Upper lobe of right lung (tissue), 1 donor: Measurements from ENCODE around the gene NGEF. TPM values are rescaled to one million over a fixed set of nuclear protein-coding genes. Genes with fewer than 3 reads are reported as not detected.

ENCODE experiments used
- ATAC-seq: fragments of 200-7000 bp; cut with Tn5 transposase; one replicate; pipeline ENCODE4 v1.9.1; 2020; ENCODE audit warnings: mild to moderate bottlenecking, moderate library complexity
- DNase-seq: peaks from one replicate; pipeline ENCODE4 v3.0.0-alpha.2; 2020
- H3K27ac ChIP-seq: fragments of 200-600 bp; one replicate; pipeline ENCODE4 v1.8.0; 2022
- H3K27me3 ChIP-seq: fragments of 200-600 bp; one replicate; pipeline ENCODE4 v1.8.0; 2022; ENCODE audit warnings: mild to moderate bottlenecking
- H3K36me3 ChIP-seq: fragments of 200-600 bp; one replicate; pipeline ENCODE4 v1.8.0; 2022
- H3K4me1 ChIP-seq: fragments of 200-600 bp; one replicate; pipeline ENCODE4 v1.8.0; 2022
- H3K4me3 ChIP-seq: fragments of 200-600 bp; one replicate; pipeline ENCODE4 v1.8.0; 2022; ENCODE audit warnings: mild to moderate bottlenecking
- H3K9me3 ChIP-seq: fragments of 200-600 bp; one replicate; pipeline ENCODE4 v1.8.0; 2022
- intact Hi-C: fragments of 100-400 bp; cut with DNase I; formaldehyde crosslinking; loops from one replicate; pipeline ENCODE4 v1.11.0; 2022
- total RNA-seq: library from RNA; stranded (reverse); fragmentation: NEBNext Ultra II Directional; extraction: Animal tissue kit (Norgen Biotek cat#: 25700); gene quantifications from one replicate; pipeline ENCODE4 v1.2.1, GENCODE V29; 2021
- TF ChIP-seq, protein P1 (sequence below): fragments of 200-600 bp; IDR thresholded peaks from one replicate; pipeline ENCODE4 v1.8.0; 2022; ENCODE audit warnings: antibody characterized with exemption
- donor health status: DM: no; HTN: yes; CAD: no; lungs with severe emphysema.

Gene NGEF
- total RNA-seq, 1 donor from 2014 or later: not detected

DNA sequence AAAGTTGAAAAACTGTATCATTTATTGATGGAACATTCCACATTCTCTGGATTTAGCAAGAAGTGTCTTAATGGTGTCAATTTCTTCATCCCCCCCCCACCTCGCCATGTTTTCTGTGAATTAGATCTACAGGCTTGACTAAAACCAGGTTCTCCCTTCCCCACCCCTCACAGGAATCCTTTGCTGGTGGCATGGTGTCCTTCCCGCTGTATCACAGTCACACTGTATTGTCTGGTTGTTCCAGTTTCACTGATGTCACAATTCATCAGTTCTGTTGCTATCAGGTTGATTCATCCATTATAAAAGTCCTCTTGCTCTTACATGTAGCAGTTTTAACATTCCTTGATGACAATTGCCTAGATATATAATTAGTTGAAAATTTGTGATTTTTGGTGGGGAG is 149.1 kb downstream of the NGEF start:
- H3K27me3 ChIP-seq: no peaks in the 10 kb centered on the region
- DNase-seq (no peak), ATAC-seq (no peak)
- H3K27ac ChIP-seq: no peak overlapping the region
- no peak overlapping the region for H3K4me3 ChIP-seq
- H3K4me1 ChIP-seq: no peaks in the 10 kb centered on the region
- TF ChIP-seq, protein P1, sequence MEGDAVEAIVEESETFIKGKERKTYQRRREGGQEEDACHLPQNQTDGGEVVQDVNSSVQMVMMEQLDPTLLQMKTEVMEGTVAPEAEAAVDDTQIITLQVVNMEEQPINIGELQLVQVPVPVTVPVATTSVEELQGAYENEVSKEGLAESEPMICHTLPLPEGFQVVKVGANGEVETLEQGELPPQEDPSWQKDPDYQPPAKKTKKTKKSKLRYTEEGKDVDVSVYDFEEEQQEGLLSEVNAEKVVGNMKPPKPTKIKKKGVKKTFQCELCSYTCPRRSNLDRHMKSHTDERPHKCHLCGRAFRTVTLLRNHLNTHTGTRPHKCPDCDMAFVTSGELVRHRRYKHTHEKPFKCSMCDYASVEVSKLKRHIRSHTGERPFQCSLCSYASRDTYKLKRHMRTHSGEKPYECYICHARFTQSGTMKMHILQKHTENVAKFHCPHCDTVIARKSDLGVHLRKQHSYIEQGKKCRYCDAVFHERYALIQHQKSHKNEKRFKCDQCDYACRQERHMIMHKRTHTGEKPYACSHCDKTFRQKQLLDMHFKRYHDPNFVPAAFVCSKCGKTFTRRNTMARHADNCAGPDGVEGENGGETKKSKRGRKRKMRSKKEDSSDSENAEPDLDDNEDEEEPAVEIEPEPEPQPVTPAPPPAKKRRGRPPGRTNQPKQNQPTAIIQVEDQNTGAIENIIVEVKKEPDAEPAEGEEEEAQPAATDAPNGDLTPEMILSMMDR: no peak
- H3K9me3 ChIP-seq: no peaks in the 10 kb centered on the region
- intact Hi-C loops: no loop called here
- peaks cover 14% of the 10 kb centered on the region for H3K36me3 ChIP-seq

DNA sequence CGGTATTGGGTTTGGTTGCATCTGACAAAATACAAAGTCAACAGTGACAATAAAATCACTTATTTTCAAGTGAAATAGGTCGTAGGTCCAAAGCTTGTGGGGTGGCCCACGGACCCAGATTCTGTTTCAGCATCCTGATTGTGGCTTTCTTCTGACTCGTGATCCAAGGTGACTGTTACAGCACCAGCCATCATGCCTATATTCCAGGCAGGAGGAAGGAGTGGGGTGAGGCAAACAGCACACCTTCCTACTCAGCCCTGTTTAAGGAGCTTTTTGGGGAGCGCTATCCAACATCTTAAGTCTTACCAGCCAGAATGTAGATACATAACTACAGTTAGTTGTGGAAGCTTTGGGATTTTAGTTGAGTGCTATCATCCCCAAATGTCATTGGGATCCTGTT is 151.7 kb downstream of the NGEF start:
- intact Hi-C loops: no loop called here
- Histone ChIP-seq H3K4me1 (no peaks in the 10 kb centered on the region), H3K4me3 (no peak overlapping the region), H3K27ac (no peak overlapping the region), H3K36me3 (peaks cover 39% of the 10 kb centered on the region), H3K27me3 (no peaks in the 10 kb centered on the region), H3K9me3 (no peaks in the 10 kb centered on the region)
- DNase-seq: no peak
- ATAC-seq: no peak
- TF ChIP-seq, protein P1: no peak

DNA sequence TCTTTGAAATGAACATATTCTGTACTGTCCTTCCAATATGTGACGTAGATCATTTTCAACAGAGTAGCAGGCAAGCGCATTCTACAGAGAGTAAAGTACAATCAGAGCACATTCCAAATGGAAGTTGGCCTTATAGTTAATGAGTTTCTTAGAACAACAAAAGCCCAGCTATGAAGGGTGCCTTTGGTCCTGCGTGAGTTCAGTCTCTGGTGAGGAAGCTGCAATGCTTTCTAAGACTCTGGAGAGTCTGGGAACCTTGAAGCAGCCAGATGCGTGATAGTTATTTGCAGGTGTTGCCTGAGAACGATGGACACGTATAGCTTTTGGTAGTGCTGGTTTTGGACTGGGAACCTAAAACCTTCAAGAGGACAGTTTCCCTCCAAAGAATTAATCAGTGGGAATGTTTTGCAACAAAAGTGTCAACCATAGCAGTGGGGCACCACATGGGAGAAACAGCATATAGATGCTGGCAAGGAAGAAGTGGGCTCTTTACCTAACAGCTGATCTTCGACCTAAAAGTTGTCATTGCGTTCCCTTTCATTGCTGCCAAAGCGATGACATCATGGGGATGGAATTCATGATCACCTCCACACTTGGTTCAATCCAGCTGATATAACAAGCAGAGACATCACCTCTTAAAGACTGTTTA is 152.3 kb downstream of the NGEF start:
- Histone ChIP-seq H3K4me3 (no peak overlapping the region), H3K36me3 (peaks cover 45% of the 10 kb centered on the region), H3K9me3 (no peaks in the 10 kb centered on the region), H3K27ac (no peak overlapping the region), H3K4me1 (no peaks in the 10 kb centered on the region), H3K27me3 (no peaks in the 10 kb centered on the region)
- DNase-seq (no peak), ATAC-seq (no peak)
- intact Hi-C loops: no loop called here
- TF ChIP-seq, protein P1: no peak

DNA sequence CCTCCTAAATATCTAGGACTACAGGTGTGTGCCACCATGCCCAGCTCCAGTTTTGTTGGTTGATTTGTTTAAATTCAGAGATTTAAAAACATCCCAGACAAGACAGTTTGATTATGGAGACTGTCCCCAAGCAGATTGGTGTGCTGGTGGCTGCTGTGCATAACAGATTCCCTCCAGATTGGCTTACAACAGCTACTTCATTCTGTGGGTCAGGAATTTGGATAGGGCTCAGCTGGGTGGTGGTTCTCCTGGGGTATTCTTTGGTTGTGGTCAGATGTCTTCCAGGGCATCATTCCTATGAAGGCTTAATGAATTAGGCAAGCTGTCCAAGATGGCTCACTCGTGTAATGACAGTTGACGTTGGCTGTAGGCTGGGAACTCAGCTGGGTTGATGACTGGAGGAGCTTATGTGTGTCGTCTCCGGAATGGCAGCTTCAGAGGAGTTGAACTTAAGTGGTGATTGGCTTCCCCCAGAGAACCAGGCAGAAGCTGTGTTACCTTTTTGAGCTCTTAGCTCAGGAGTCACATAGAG is 153.6 kb downstream of the NGEF start:
- TF ChIP-seq, protein P1: no peak
- ATAC-seq (no peak), DNase-seq (no peak)
- H3K4me1 ChIP-seq: no peaks in the 10 kb centered on the region
- no peak overlapping the region for H3K27ac ChIP-seq
- peaks cover 49% of the 10 kb centered on the region for H3K36me3 ChIP-seq
- H3K27me3 ChIP-seq: no peaks in the 10 kb centered on the region
- H3K4me3 ChIP-seq: no peak overlapping the region
- H3K9me3 ChIP-seq: no peaks in the 10 kb centered on the region
- intact Hi-C loops: no loop called here

DNA sequence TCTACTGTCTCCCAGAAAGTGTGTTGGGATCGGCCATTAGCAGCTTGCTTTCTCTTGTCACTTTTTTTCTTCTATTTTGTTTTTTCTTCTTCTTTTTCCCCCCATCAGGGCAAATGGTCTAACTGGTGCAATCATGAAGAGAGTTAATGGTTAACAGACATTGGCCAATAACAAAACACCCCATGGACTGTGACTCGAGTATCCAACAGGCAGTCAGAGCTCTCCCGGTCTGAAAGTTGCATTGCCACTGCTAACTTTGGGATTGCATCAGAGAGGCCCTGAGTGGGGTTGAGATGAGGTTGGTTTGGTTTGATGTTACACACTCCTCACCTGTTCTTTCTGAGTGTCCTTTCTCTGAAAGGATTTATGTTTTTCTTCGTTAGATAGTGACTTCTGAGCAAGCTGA is 155.9 kb downstream of the NGEF start:
- intact Hi-C loops: no loop called here
- ATAC-seq (peak; percentile 72), DNase-seq (no peak)
- Histone ChIP-seq H3K4me3 (no peak overlapping the region), H3K36me3 (peaks cover 50% of the 10 kb centered on the region), H3K27me3 (no peaks in the 10 kb centered on the region), H3K27ac (no peak overlapping the region), H3K4me1 (peaks cover 8% of the 10 kb centered on the region), H3K9me3 (no peaks in the 10 kb centered on the region)
- TF ChIP-seq, protein P1: no peak

DNA sequence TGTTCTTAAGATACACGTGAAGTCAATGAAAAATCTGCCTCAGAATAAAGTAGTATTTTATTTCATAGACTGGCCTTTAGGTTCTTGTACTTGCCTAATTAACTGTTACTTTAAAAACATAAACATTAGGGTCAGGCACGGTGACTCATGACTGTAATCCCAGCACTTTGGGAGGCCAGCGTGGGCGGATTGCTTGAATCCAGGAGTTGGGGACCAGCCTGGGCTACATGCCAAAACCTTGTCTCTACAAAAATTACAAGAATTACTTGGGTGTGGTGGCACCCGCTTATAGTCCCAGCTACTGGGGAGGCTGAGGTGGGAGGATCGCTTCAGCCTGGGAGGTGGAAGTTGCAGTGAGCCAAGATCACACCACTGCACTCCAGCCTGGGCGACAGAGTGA is 159.0 kb downstream of the NGEF start:
- ATAC-seq (peak; percentile 53), DNase-seq (peak; percentile 69)
- TF ChIP-seq, protein P1: no peak
- H3K9me3 ChIP-seq: no peaks in the 10 kb centered on the region
- intact Hi-C loops: no loop called here
- H3K27me3 ChIP-seq: no peaks in the 10 kb centered on the region
- no peak overlapping the region for H3K4me3 ChIP-seq
- H3K4me1 ChIP-seq: peaks cover 8% of the 10 kb centered on the region
- H3K36me3 ChIP-seq: peaks cover 68% of the 10 kb centered on the region
- H3K27ac ChIP-seq: no peak overlapping the region
